ENCODE results near the gene RPRD1B.

- TF ChIP-seq CTCF (IDR thresholded peaks at IDR 0.05; ENCODE audit: borderline replicate concordance, extremely low read depth, low read length, poor library complexity, severe bottlenecking) (no peak), EZH2 (IDR thresholded peaks at IDR 0.05; ENCODE audit: borderline replicate concordance, low read depth, low read length, severe bottlenecking) (no peak)
Measured at GRCh38 chr20:38033330-38034107, at the start of gene RPRD1B, which contains the start of gene TTI1.

Data from DND-41 (cell line).